Neural progenitor cell (in vitro differentiated cells): ENCODE results near the gene EXOC4.

Source experiments
- EZH2 ChIP-seq: fragments of 200-600 bp; sonication (generic); IDR thresholded peaks from 2 replicates; pipeline ENCODE4 v1.6.1; 2017; ENCODE audit warnings: antibody characterized with exemption, mild to moderate bottlenecking, moderate library complexity
- TF ChIP-seq, protein P1 (sequence below): fragments of 200-600 bp; sonication (generic); IDR thresholded peaks from 2 replicates; pipeline ENCODE4 v1.5.1; 2017; ENCODE audit warnings: antibody characterized with exemption, mild to moderate bottlenecking

DNA sequence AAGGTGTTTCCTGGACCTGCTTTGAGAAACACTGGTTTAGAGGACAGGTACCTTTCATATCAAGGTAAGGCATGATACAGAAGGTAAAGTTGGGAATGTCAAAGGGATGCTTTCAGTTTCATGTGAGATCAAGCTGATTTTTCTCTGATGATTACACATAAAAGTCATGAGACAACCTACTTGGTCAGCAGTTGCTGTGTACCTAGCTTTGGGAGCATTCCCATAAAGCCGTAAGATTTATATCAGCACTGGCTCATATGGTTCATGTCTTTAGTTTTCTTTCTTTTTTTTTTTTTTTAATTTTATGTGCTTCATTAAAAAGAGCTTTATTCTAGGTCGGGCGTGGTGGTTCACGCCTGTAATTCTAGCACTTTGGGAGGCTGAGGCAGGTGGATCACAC, 609.0 kb downstream of the EXOC4 start:
- TF ChIP-seq, protein P1, sequence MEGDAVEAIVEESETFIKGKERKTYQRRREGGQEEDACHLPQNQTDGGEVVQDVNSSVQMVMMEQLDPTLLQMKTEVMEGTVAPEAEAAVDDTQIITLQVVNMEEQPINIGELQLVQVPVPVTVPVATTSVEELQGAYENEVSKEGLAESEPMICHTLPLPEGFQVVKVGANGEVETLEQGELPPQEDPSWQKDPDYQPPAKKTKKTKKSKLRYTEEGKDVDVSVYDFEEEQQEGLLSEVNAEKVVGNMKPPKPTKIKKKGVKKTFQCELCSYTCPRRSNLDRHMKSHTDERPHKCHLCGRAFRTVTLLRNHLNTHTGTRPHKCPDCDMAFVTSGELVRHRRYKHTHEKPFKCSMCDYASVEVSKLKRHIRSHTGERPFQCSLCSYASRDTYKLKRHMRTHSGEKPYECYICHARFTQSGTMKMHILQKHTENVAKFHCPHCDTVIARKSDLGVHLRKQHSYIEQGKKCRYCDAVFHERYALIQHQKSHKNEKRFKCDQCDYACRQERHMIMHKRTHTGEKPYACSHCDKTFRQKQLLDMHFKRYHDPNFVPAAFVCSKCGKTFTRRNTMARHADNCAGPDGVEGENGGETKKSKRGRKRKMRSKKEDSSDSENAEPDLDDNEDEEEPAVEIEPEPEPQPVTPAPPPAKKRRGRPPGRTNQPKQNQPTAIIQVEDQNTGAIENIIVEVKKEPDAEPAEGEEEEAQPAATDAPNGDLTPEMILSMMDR = no peak
- no peak for TF ChIP-seq EZH2
